NOMO-1 treated with dmso at 0.1 percent for 144 hours (cell line): ENCODE data around the gene KIR2DL3.
A peak's percentile ranks its signal among the peaks of the same experiment; 100 is the strongest.

Experiments used
- DNase-seq: peaks from one replicate; lab custom pipeline; 2025; ENCODE audit not compliant: unreplicated experiment; lab: John Stamatoyannopoulos, UW

KIR2DL3 gene

GRCh38 chr19:54791476-54791875, 53.2 kb downstream of the KIR2DL3 start:
- no peak for DNase-seq

- DNase-seq = peak; percentile 10
Observed at GRCh38 chr19:54792814-54793213, 54.5 kb downstream of the KIR2DL3 start.

- peak; percentile 79 for DNase-seq
Observed at GRCh38 chr19:54795758-54796157, 57.4 kb downstream of the KIR2DL3 start.
